MM.1S (cell line): ENCODE results near the gene GPN3.

Experiments used
- CTCF ChIP-seq: fragments of 300-600 bp; sonication (generic); IDR thresholded peaks from 2 replicates; pipeline ENCODE4 v1.5.1; 2016; ENCODE audit warnings: antibody characterized with exemption, low read length, mixed read lengths
- EZH2phosphoT487 ChIP-seq: fragments of 300-600 bp; sonication (generic); IDR thresholded peaks from 2 replicates; pipeline ENCODE4 v1.6.1; 2018; ENCODE audit warnings: antibody characterized with exemption, low read length

DNA sequence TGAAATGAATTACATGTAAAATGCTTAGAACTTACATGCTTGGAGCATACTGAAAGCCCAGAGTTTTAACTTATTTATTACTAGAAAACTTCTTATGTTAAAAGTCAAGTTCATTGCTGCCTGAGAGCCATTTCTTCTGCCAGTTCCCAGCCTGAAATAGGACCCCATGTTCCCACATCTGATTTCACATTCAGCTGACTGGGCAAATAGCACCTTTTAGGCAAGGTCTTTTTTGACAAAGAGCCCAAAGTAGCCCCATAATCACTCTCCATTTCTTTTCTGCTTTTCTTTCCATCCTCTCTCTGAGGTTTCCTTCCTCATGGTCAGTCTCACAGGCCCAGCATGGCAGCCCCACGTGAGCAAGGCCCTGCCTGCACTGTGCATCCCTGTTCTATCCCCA lies 16.8 kb downstream of the GPN3 start:
- no peak for TF ChIP-seq EZH2phosphoT487
- TF ChIP-seq CTCF: no peak
